Osteocyte (in vitro differentiated cells): ENCODE measurements around the gene CHERP. TPM values are rescaled to one million over a fixed set of nuclear protein-coding genes. Genes with fewer than 3 reads are reported as not detected.

Source experiments
- DNase-seq: peaks from one replicate; pipeline ENCODE4 v3.0.0; 2021; ENCODE audit warnings: mixed read lengths; ENCODE audit not compliant: unreplicated experiment; ENCODE audit errors: extremely low spot score
- H3K27ac Mint-ChIP-seq: one replicate; pipeline ENCODE4 v1.8.0; 2021; ENCODE audit warnings: mild to moderate bottlenecking, mixed read lengths; ENCODE audit not compliant: unreplicated experiment
- H3K27me3 Mint-ChIP-seq: one replicate; pipeline ENCODE4 v1.8.0; 2021; ENCODE audit warnings: mixed read lengths; ENCODE audit not compliant: unreplicated experiment
- H3K36me3 Mint-ChIP-seq: one replicate; pipeline ENCODE4 v1.8.0; 2021; ENCODE audit warnings: mixed read lengths; ENCODE audit not compliant: unreplicated experiment
- H3K4me1 Mint-ChIP-seq: one replicate; pipeline ENCODE4 v1.8.0; 2021; ENCODE audit warnings: mixed read lengths; ENCODE audit not compliant: unreplicated experiment
- H3K4me3 Mint-ChIP-seq: one replicate; pipeline ENCODE4 v1.8.0; 2021; ENCODE audit warnings: mild to moderate bottlenecking, moderate library complexity, mixed read lengths; ENCODE audit not compliant: unreplicated experiment
- H3K9me3 Mint-ChIP-seq: one replicate; pipeline ENCODE4 v1.8.0; 2021; ENCODE audit warnings: mixed read lengths; ENCODE audit not compliant: unreplicated experiment
- total RNA-seq: library from RNA; stranded (reverse); gene quantifications from 2 replicates; pipeline ENCODE4 v1.2.1, GENCODE V29; 2021
- TF ChIP-seq, protein P1 (sequence below): fragments of 200-600 bp; sonication (generic); IDR thresholded peaks from 2 replicates; pipeline ENCODE4 v1.5.0; 2021; ENCODE audit warnings: antibody characterized with exemption, mild to moderate bottlenecking, moderate library complexity

CHERP gene
- total RNA-seq, 1 donor from 2014 or later: 50.1 TPM

DNA sequence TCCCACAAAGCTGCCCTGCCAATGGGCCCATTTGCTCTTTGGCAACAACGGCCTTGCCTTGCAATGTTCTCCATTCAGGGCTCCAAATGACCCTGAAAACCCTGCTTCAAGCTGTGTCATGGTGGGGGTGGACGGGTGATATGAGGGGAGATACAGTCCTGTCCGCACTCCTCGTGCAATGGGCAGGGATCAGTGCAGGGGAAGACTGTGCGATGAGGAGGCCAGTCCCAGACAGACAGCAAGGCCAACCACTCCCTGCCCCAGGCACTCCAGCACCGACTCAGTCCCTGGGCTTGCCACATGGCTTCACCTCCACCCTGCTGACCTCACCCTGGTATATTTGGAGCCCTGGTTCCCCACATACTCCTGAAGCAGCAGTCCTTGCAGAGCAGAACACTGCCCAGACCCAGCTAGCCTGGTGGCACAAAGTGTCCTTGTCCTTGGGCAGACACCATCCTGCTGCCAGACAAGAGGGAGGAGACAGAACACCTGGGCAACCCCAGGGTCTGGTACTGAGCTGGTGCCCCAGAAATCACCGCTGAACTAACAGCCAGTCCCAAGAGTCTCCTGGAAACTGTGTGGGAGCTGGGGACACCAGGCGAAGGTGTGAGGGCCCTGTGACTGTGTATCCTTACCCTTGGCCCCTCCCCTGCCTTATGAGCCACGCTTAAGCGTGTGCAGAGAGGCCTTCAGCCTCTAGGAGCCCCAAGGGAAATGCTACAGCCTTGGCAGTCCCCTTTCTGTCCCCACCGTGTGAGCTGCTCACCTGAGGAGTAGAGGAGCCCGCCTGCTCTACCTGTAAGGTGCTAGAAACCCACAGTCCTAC is 39.1 kb upstream of the CHERP start:
- H3K27me3 Mint-ChIP-seq: no peaks in the 10 kb centered on the region
- no peaks in the 10 kb centered on the region for H3K9me3 Mint-ChIP-seq
- H3K4me3 Mint-ChIP-seq: no peak overlapping the region
- peak overlapping the region; percentile 56 for H3K27ac Mint-ChIP-seq
- H3K36me3 Mint-ChIP-seq: peaks cover 4% of the 10 kb centered on the region
- H3K4me1 Mint-ChIP-seq: peaks cover 37% of the 10 kb centered on the region
- TF ChIP-seq, protein P1, sequence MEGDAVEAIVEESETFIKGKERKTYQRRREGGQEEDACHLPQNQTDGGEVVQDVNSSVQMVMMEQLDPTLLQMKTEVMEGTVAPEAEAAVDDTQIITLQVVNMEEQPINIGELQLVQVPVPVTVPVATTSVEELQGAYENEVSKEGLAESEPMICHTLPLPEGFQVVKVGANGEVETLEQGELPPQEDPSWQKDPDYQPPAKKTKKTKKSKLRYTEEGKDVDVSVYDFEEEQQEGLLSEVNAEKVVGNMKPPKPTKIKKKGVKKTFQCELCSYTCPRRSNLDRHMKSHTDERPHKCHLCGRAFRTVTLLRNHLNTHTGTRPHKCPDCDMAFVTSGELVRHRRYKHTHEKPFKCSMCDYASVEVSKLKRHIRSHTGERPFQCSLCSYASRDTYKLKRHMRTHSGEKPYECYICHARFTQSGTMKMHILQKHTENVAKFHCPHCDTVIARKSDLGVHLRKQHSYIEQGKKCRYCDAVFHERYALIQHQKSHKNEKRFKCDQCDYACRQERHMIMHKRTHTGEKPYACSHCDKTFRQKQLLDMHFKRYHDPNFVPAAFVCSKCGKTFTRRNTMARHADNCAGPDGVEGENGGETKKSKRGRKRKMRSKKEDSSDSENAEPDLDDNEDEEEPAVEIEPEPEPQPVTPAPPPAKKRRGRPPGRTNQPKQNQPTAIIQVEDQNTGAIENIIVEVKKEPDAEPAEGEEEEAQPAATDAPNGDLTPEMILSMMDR: no peak
- no peak for DNase-seq

DNA sequence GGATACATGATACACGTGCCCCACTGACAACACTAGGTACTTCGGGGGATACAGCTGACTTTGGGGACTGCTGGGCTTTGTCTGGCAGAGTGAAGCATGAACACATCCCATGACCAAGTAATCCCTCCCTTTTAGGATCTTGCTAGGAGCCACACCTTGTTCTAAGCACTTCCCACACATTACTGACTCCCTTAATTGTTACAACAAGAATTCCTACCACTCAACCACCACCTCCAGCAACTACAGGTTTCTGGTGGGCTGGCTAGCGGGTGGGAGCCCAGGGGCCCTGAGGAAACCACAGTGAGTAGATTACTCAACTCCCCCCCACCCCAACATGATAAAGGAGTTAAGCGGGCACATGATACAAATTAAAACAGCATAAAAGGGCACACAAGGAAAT is 37.1 kb upstream of the CHERP start:
- peaks cover 20% of the 10 kb centered on the region for H3K4me1 Mint-ChIP-seq
- peaks cover 10% of the 10 kb centered on the region for H3K36me3 Mint-ChIP-seq
- DNase-seq: no peak
- TF ChIP-seq, protein P1: no peak
- H3K27ac Mint-ChIP-seq: peak overlapping the region; percentile 53
- no peaks in the 10 kb centered on the region for H3K9me3 Mint-ChIP-seq
- H3K4me3 Mint-ChIP-seq: no peak overlapping the region
- no peaks in the 10 kb centered on the region for H3K27me3 Mint-ChIP-seq

DNA sequence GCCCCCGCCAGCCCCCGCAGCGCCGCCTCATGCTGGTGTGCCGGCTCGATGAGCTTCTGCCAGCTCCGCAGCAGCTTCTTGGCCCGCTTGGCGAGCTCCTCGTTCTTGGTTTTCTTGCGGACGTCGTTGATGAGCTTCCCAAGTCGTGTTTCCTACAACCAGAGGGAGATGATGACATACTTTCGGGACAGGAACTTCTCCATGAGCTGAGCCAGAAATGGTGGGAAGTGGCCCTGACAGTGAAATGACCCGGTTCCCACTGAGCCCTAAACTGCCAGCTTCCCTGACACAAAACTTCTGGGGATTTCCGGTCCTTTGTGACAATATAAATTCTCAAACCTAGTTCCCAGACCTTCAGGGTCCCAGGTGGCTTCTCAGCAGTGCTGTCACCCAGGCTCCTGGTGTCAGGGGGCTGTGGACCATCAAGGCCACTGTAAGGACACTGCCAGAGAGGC is 35.3 kb upstream of the CHERP start:
- TF ChIP-seq, protein P1: no peak
- no peak for DNase-seq
- H3K36me3 Mint-ChIP-seq: peaks cover 10% of the 10 kb centered on the region
- no peak overlapping the region for H3K27ac Mint-ChIP-seq
- H3K9me3 Mint-ChIP-seq: no peaks in the 10 kb centered on the region
- peaks cover 21% of the 10 kb centered on the region for H3K4me1 Mint-ChIP-seq
- H3K4me3 Mint-ChIP-seq: no peak overlapping the region
- no peaks in the 10 kb centered on the region for H3K27me3 Mint-ChIP-seq

DNA sequence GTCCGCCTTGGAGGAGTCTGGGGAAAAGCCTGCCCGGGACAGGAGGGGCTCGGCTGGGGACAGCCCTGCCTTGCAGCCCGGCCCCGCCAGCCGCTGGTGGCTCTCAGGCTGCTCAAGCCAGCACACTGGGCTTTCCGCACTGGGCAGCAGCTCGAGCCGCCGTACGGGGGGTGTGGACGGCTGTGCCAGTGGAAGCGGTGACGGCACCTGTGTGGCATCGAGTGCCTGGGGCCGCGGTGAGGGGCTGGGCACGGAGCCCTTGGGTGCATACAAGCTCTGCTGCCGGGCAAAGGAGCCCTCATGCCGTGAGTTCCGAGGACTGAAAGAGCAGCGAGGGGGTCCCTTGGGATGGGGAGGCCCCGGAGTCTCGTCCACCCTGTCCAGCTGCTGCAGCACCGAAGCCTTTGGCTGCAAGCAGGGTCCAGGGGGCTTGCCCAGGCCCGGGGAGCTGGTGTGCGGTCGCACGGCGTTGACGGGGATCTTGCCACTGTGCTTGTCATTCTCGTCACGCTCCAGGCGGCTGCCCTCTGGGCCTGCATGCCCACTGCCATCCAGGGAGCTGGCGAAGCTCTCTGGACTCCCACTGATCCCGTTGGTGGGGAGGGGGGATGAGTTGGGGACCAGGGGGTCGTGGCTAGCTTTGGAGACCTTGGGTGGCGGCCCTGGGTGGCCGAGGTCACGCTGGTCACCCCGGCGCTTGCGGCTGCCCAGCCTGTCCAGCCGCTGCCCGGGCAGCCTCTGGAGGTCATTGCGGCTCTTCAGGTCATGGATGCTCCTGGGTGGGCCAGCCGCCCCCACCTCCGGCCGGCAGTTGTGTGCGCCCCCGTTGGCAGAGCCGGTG is 34.7 kb upstream of the CHERP start:
- Mint-ChIP-seq H3K27ac (no peak overlapping the region), H3K4me1 (peaks cover 23% of the 10 kb centered on the region), H3K9me3 (no peaks in the 10 kb centered on the region), H3K27me3 (no peaks in the 10 kb centered on the region), H3K4me3 (no peak overlapping the region), H3K36me3 (peaks cover 10% of the 10 kb centered on the region)
- TF ChIP-seq, protein P1: no peak
- DNase-seq: no peak
